ENCODE data around the gene ESRP2.

The ESRP2 gene

DNA sequence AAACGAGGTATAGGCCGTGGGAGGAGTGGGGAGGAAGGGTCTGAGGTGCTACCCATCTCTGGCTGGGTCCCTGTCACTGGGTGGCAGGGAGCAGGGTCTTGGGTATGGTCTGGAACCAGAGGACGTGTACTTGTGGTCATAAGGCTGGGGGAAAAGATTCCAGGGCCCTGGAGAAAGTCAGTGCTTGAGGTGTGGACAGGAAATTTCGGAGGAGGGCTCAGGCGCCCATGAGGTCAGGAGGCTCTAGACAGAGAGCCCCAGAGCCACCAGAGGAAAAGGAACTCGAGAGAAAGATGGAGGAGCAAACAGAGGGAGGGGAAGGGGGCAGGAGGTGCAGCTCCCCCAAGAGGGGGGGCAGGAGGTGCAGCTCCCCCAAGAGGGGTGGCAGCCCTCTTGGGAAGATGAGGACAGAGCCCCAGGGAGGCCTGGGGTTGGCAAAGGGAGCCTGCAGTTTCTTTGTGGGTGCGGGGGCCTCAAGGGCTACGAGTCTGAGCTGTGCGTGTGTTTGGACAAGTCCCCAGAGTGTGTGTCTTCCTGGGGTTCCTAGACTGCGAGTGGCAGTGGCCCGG, 27.7 kb upstream of the ESRP2 start:
- no peak for DNase-seq (ENCODE audit: low read depth)

DNA sequence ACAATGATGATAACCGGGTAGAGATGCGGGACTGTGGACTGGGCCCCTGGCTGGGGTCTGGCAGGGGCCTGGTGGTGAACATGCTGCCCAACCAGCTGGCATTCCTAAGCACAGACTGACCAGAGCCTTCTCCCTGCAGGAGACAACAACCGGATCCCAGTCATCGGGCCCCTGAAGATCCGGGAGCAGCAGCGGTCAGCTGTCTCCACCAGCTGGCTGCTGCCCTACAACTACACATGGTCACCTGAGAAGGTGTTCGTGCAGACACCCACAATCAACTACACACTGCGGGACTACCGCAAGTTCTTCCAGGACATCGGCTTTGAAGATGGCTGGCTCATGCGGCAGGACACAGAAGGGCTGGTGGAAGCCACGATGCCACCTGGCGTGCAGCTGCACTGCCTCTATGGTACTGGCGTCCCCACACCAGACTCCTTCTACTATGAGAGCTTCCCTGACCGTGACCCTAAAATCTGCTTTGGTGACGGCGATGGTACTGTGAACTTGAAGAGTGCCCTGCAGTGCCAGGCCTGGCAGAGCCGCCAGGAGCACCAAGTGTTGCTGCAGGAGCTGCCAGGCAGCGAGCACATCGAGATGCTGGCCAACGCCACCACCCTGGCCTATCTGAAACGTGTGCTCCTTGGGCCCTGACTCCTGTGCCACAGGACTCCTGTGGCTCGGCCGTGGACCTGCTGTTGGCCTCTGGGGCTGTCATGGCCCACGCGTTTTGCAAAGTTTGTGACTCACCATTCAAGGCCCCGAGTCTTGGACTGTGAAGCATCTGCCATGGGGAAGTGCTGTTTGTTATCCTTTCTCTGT, 23.3 kb upstream of the ESRP2 start:
- DNase-seq (ENCODE audit: low read depth): no peak

DNA sequence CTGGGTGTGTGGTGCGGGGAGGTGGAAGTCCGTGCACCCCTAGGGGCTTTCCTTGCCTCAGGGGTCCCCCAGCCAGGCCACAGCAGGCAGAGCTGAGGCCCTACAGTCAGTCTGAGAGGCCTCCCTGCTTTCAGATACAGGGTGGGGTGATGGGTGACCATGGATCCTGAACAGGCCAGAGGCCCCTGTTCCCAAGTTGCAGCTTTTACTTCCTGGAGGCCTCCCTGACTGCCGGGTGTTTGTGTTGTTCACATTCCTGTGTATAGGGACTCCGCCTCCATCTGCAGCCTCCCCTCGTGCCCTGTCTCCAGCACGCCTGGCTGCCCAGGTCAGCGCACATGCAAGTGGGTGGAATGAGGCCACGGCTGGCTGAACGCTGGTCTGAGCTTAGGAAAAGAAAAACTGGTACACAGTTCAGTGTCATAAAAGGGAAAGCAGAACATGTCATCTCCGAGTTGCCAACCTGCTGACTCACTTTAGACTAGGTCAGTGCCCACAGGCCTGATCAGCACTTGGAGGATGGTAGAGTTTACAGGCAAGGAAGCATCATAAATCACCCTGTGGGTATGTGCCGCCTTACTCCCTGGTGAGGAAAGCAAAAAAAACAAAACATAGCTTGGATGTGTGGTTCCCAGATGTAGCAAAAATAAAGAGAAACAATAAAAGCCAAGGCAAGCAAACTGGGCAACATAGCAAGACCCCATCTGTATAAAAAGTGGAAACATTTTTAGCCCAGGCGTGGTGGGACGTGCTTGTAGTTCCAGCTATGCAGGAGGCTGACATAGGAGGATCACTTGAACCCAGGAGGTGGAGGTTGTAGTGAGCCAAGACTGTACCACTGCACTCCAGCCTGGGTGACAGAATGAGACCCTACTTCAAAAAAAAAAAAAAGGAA, 22.2 kb upstream of the ESRP2 start:
- DNase-seq (ENCODE audit: low read depth): no peak

DNA sequence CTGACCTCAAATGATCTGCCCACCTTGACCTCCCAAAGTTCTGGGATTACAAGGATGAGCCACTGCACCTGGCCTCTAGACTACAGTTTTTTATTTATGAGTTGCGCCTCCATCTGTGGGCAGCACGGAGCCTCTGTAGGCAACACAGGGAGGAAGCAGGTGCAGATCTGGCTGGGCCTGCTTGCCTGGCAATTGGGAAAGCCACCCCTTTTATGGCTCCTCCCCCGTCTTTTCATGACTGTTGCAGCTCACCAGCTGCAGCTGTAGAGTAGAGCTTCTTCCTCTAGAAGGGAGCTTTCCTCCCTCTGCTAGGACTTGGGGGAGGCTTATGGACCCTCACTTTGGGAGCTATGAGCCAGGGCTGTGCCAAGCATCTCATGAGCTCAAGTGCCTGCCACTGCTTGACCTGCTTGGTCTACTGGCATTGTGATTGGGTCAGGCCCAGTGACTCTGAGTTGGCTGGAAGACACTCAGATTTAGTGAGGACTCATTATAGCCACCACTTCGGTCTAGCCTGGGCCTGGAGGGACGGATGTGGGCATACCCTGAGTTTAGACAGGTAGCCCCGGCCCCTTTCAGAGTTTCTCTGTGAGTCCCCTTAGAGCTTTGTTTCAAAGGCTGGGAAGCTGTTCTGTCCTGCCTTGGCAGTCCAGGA, 21.5 kb upstream of the ESRP2 start:
- no peak for DNase-seq (ENCODE audit: low read depth)

DNA sequence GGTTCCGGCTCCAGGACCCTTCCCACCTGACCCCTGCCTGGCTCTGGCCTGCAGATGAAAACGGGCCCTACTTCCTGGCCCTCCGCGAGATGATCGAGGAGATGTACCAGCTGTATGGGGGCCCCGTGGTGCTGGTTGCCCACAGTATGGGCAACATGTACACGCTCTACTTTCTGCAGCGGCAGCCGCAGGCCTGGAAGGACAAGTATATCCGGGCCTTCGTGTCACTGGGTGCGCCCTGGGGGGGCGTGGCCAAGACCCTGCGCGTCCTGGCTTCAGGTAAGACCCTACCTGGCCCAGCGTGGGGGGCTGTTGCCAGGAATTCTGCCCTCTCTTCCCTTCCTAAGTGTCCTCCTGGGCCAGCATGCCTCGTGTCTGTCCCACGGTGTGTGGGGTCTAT, 19.8 kb upstream of the ESRP2 start:
- DNase-seq (ENCODE audit: low read depth): no peak

DNA sequence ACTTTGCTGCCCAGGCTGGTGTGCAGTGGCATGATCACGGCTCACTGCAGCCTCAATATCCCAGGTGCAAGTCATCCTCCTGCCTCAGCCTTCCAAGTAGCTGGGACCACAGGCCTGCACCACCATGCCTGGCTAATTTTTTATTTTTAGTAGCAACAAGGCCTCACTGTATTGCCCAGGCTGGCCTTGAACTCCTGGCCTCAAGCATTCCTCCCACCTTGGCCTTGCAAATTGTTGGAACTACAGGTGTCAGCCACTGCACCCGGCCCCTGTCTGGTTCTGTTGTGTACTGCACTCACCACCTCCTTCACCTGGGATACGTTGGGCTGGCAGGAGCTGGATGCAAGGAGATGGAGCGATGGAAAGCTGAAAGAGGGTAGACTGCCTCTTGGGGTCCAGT, 17.8 kb upstream of the ESRP2 start:
- no peak for DNase-seq (ENCODE audit: low read depth)

DNA sequence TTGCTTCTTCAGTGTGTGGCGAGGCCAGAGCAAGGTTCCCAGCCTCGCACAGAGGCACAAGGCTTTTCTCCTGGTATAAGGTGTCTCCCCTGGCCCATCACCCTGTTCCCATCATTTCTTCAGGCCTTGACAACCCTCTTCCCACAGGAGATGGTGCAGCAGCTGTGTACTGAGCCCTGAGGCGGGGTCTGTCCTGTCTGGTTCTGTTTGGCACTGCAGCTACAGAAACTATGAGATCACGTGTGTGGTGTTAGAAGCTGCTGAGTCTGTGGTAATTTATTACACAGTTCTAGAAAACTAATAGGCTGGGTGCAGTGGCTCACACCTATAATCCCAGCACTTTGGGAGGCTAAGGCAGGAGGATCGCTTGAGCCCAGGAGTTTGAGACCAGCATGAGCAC, 16.5 kb upstream of the ESRP2 start:
- DNase-seq (ENCODE audit: low read depth): no peak

DNA sequence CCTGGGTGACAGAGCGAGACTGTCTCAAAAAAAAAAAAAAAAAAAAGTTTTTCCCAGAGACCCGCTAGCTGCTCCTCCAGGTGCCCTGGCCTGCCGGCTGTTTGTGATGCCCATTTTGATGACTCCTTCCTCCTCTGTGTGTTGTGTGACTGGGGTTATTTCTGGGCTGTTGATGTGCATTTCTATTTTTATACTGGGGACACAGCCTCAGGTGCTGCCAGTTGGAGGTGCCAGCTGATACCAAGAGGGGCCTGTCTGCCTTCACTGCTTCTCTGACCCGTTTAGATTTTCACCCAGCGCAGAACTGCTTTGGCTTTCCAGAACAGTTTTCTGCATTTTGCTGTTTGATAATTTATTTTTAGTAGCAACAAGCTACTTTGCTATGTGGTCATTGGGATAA, 15.9 kb upstream of the ESRP2 start:
- no peak for DNase-seq (ENCODE audit: low read depth)

DNA sequence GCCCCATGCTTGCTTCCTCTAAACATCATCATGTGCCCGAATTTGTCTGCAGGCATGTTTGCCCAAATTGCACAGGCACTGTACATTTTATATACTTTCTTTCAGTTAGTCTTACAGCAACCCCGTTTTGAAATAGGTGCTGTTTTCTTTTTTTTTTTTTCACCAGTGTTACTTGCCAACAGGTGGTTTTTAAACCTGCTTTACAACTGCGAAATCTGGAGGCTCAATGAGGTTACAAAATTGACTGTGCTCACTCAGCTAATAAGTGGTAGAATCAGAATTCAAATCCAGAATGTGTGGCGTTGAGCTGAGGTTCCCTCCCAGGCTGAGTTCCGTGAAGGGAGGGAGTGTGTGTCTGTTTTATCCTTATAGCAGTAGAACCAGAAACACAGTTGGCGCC, 15.0 kb upstream of the ESRP2 start:
- no peak for DNase-seq (ENCODE audit: low read depth)

DNA sequence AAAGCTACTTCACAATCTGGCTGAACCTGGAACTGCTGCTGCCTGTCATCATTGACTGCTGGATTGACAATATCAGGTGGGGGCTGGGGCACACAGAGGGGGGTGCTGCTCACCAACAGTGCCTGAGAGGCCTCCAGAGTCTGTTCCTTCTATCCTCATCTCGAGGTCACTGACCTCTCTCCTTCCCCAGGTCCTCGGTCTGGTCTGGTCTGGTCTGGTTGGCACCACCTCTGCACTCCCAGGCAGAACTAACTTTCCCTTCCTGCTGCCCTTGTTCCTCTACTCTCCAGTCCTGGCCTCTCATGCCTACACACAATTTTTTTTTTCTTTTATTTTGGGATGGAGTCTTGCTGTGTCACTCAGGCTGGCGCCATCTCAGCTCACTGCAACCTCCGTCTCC, 13.4 kb upstream of the ESRP2 start:
- no peak for DNase-seq (ENCODE audit: low read depth)

DNA sequence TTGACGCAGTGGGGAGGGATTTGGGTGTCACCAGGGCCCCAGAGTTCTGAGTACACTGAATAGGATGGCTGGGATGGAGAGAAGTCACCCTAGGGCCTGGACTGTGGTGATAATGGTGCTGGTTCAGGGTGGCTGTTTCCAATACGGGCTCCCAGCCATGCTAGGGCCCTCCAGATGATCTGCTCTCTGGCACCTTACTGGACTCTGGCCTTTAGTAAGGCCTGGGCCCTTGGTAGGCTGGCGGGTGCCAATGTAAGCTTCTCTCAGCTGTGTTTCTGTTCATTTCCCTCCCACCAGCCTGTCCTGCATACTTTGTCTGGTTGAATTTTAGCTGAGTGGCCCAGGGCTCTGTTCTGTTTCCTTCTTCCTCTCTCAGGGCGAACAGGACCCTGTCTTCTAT, 12.0 kb upstream of the ESRP2 start:
- DNase-seq (ENCODE audit: low read depth): no peak

DNA sequence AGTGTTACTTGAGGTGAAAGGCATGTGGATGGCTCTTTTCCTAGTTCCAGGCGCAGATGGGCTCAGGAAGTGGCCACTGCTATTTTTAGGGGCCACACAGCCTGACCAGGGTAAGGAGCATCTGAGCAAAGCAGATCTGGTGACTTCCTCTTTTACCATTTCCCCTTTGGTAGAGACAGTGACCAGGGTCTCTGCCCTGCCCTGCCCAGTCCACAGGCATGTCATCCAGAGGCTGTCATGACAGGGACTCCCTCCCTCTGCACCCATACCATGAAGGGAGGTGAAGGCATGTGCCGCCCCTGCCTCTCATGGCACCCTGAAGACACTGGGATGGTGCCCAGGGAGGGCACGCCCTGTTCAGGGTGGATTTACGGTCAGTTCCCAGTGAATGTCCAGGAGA, 11.5 kb upstream of the ESRP2 start:
- no peak for DNase-seq (ENCODE audit: low read depth)

DNA sequence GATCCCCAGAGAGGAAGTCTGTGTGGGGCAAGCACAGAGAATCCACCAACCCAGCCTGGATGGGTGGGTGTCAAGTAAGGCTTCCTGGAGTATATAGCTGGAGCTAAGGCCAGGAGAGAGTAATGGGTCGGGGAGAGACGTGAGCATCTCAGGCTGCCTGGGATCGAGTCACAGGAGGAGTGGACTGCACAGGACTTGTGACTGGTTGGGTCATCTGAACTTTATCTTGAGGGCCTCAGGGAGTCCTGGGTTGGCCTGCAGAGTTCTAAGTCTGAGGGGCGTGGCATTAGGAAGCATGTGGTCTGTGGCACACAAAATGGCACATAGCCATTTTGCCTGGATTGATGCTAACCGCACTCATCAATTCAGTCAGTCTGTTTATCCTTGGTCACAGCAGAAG, 10.7 kb upstream of the ESRP2 start:
- no peak for DNase-seq (ENCODE audit: low read depth)

DNA sequence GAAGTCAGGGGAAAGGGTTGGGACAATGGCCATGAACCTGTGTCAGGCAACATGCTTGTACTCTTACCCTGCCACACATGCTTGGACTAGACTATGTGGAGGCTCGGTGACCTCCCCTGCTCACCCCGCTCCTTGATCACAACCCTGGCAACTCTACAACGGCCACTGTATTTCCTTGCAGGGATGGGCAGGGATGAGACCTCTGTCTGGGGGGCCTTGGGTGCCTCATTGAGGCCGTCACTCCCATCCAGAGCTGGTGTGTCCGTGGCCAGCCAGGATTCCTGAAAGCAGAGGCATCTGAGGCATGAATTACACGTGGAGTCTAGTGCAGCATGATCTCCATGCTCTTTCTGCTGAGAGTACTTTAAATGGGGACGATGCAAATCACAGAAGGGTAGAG, 10.2 kb upstream of the ESRP2 start:
- no peak for DNase-seq (ENCODE audit: low read depth)

DNA sequence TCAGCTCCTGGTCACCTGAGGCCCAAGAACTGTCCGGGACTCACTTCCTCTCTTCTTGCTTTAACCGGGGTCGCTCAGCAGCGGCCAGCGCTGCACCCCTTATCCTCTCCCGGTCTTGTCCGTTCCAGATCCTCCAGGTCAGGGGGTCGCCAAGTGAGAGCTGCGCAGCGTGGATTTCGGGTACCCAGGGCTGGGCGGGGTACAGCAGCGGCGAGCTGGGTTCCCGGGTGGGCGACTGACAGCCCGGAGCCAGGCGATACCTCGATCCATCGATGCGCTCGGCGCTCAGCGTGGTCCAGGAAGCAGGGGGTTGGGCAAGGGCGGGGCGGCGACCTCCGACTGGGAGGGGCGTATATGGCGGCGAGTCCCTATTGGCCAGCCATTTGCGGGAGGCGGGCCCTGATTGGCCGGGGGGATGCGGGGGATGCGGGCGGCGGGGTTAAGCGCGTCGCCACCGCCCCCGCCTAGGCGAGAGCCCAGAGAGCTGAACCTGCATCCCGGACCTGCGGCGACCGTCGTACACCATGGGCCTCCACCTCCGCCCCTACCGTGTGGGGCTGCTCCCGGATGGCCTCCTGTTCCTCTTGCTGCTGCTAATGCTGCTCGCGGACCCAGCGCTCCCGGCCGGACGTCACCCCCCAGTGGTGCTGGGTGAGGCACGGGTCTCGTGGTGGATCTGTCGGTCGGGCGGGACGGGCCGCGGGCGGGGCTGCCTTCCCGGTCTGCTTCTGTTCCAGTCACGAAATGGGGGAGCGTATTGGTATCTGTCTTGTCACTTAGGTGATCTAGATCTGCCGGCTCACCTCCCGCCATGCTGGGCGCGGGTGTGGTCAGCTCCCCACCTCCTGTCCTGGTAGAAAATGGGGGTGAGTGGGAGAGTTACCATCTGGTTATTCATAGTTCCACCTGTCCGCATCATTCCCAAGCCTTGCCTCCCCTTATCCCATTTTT, 9.3 kb upstream of the ESRP2 start, which contains the start of gene PLA2G15:
TSS of gene PLA2G15 (plus strand) at position 471 of the 951 bp plus-strand sequence. CDS start at position 525, 54 bp downstream.
- peak; percentile 92 for DNase-seq (ENCODE audit: low read depth)

DNA sequence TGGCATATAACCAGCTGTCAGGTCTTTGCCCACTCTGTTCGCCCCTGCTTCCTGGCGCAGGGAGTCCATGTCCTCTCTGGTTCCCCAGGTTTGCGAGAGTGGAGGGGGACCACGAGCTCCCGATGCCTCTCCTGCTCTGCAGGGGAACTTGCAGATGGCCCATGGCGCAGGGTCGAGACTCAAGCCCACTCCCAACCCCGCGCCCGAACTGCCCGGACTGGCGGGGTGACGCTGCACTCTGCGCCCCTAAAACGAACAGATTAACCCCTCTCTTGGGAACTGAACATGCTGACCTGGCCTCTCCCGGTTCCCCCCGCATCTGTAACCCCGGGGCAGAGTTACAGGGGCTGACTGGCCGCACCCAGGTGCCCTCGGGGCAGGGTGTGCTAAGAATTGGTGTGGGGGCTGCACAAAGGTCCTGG, 8.6 kb upstream of the ESRP2 start:
- DNase-seq (ENCODE audit: low read depth): no peak

DNA sequence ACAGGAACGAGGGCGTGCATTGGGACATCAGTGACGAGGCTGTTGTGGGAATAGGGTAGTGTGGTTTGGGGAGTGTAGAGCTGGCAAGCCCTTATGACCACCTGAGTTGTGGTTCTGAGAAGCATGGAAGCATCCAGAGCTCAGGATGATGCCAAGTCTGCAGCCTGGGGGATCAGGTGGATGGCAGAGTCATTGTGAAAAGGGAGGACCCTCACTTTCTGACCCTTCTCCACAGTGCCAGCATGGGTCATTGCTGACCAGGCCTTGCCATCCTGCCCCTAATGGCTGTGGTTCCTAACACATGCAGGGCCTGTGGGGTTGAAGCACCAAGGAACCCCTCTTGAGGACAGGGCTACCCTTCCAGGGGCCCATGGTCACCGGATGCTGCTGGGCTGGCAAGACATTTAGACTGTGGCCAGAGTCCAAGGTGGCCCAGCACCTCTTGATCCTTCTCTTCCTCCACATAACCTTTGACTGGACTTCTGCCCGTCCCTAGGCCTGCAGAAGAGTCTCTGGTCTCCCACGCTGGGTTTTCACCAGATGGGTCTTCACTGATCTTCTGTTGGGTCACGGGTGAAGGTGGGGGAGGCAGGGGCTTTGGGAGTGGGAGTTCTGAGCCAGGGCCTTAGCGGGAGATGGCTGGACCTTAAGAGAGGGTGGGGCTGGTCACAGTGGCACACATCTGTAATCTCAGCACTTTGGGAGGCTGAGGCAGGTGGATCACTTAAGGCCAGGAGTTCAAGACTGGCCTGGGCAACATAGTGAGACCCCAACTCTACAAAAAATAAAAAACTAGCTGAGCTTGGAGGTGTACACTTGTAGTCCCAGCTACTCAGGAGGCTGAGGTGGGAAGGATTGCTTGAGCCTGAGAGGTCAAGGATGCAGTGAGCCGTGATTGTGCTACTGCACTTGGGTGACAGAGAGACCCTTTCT, 7.3 kb upstream of the ESRP2 start:
- no peak for DNase-seq (ENCODE audit: low read depth)

DNA sequence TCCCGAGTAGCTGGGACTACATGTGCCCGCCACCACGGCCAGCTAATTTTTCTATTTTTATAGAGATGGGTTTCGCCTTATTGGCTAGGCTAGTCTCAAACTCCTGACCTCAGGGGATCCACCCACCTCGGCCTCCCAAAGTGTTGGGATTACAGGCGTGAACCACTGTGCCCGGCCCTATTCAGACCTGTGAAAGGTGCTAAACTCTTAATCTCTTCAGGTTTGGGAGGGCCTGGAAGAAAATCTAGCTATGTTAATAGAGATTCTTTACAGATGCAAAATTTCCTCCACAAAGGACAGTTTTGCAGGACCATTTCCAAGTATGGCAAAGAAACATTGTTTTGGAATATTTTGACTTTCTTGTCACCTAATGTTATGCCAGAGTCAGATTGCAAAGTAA, 6.2 kb upstream of the ESRP2 start:
- DNase-seq (ENCODE audit: low read depth): no peak

DNA sequence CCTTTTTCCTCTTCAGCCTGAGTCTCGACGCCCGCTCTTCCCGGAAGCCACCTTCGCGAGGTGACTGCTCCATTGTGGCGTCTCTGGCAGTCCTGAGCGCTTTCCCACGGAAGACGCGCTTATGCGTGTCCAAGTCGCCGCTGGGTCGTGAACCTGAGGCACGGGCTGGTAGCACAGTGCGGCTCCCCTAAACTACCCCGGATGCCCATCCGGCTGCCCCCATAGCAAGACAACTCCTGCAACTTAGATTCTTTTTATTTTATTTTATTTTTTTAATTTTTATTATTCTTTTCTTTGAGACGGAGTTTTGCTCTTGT, 2.1 kb upstream of the ESRP2 start:
- no peak for DNase-seq (ENCODE audit: low read depth)

Data from stimulated activated CD8-positive, alpha-beta memory T cell treated with anti-CD3 and anti-CD28 coated beads, Interleukin-4, amount 100 ng/mL, for 24 hours (primary cell).